Activated CD8-positive, alpha-beta memory T cell treated with anti-CD3 and anti-CD28 coated beads, Interleukin-2, amount 10 ng/mL, durations not matched to agents 7 days and 5 days (primary cell): ENCODE results near the gene OR1S1. TPM values are rescaled to one million over a fixed set of nuclear protein-coding genes. Genes with fewer than 3 reads are reported as not detected.
"Not testable (repeated sequence)": the region's sequence is repeated elsewhere in the genome, so short reads cannot be mapped to it uniquely, and the experiment has no call there.

Source experiments
- ATAC-seq: fragments of 150-1000 bp; cut with Tn5 transposase; one replicate; pipeline ENCODE4 v1.10.0; 2021; ENCODE audit warnings: moderate library complexity
- CTCF ChIA-PET: fragments of 350-600 bp; sonication (Branson Sonifier 250); formaldehyde crosslinking; loops from one replicate; lab custom pipeline; 2021; ENCODE audit warnings: antibody characterized with exemption; lab: Charles Lee
- DNase-seq: peaks from one replicate; pipeline ENCODE4 v3.0.0-alpha.2; 2020
- H3K27ac Mint-ChIP-seq: one replicate; pipeline ENCODE4 v1.8.0; 2021; ENCODE audit warnings: mild to moderate bottlenecking, mixed read lengths
- H3K27me3 Mint-ChIP-seq: one replicate; pipeline ENCODE4 v1.8.0; 2021; ENCODE audit warnings: mixed read lengths
- H3K36me3 Mint-ChIP-seq: one replicate; pipeline ENCODE4 v1.8.0; 2021; ENCODE audit warnings: mild to moderate bottlenecking, mixed read lengths
- H3K4me1 Mint-ChIP-seq: one replicate; pipeline ENCODE4 v1.8.0; 2021; ENCODE audit warnings: mixed read lengths
- H3K4me3 Mint-ChIP-seq: one replicate; pipeline ENCODE4 v1.8.0; 2021; ENCODE audit warnings: mild to moderate bottlenecking, moderate library complexity, mixed read lengths
- H3K9me3 Mint-ChIP-seq: one replicate; pipeline ENCODE4 v1.8.0; 2022; ENCODE audit warnings: low read depth, mixed read lengths
- total RNA-seq, 2 experiments: library from RNA; stranded (reverse); gene quantifications; one replicate each; pipeline ENCODE4 v1.2.3, GENCODE V29; 2021

The OR1S1 gene
- not detected for total RNA-seq

DNA sequence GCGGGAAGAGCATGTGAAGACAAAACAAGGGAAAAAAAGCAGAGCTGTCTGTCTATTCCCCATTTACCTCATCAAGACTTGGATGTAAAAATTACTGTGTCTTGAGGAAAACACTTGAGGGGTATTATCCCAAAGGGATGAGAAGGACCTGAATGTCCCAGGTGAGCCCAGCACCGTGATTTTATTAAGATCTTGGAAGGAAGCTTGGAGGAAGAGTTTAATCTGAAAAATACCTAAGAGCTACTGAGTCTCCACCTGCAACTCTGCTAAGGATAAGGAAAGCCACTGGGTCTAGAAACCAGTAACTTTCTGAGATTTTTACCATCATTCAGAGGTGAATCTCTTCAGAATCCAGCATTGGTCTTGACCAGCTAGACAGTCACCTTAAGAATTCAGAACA lies at the start of gene OR1S1:
OR1S1 (plus strand) TSS at position 301 of the 400 bp plus-strand sequence.
- H3K9me3 Mint-ChIP-seq, ATAC-seq, DNase-seq, H3K4me1 Mint-ChIP-seq, H3K27me3 Mint-ChIP-seq, H3K36me3 Mint-ChIP-seq, H3K4me3 Mint-ChIP-seq, CTCF ChIA-PET, H3K27ac Mint-ChIP-seq: not testable (repeated sequence)

DNA sequence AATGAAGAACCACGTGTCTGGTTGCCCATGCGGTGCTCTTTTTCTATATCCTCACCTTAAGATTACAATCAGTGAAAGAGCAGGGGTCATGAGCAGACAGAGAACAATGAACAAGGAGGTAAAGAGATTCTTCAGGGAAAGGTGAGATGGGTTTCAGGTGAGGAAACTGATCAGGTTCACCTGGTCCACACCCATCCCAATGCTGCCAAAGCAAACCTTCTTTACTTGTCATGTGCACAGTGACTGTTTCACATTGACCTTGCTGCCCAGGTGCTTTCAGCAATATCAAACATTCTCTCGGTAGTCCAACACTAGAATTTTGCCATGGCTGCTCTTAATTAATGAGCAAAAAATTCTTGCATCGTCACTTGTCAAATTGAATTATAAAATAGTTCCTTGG lies 48.1 kb upstream of the OR1S1 start:
- Mint-ChIP-seq H3K9me3 (no peaks in the 10 kb centered on the region), H3K27me3 (peaks cover under 1% of the 10 kb centered on the region), H3K4me1 (no peaks in the 10 kb centered on the region), H3K27ac (no peak overlapping the region), H3K36me3 (no peaks in the 10 kb centered on the region), H3K4me3 (no peak overlapping the region)
- no peak for ATAC-seq
- DNase-seq, result no peak
- CTCF ChIA-PET, result no interaction called here

GRCh38 chr11:58164990-58165389 lies 47.5 kb upstream of the OR1S1 start:
- no peak for ATAC-seq
- DNase-seq, result no peak
- CTCF ChIA-PET, result no interaction called here
- no peaks in the 10 kb centered on the region for H3K9me3 Mint-ChIP-seq
- H3K27ac Mint-ChIP-seq, result no peak overlapping the region
- H3K4me1 Mint-ChIP-seq, result no peaks in the 10 kb centered on the region
- no peak overlapping the region for H3K4me3 Mint-ChIP-seq
- H3K36me3 Mint-ChIP-seq, result no peaks in the 10 kb centered on the region
- peaks cover 3% of the 10 kb centered on the region for H3K27me3 Mint-ChIP-seq

GRCh38 chr11:58165504-58166106 lies 46.9 kb upstream of the OR1S1 start:
- no peak overlapping the region for H3K27ac Mint-ChIP-seq

GRCh38 chr11:58177409-58178054 lies 35.0 kb upstream of the OR1S1 start:
- no peaks in the 10 kb centered on the region for H3K4me1 Mint-ChIP-seq
- no peak overlapping the region for H3K4me3 Mint-ChIP-seq
- CTCF ChIA-PET, result no interaction called here
- ATAC-seq, result no peak
- peaks cover 3% of the 10 kb centered on the region for H3K27me3 Mint-ChIP-seq
- DNase-seq, result no peak
- no peaks in the 10 kb centered on the region for H3K36me3 Mint-ChIP-seq
- H3K9me3 Mint-ChIP-seq, result no peaks in the 10 kb centered on the region
- no peak overlapping the region for H3K27ac Mint-ChIP-seq

More at GRCh38 chr11:58165504-58166106, 46.9 kb upstream of the OR1S1 start:
- Mint-ChIP-seq H3K27me3 (peaks cover 3% of the 10 kb centered on the region), H3K4me3 (no peak overlapping the region), H3K4me1 (no peaks in the 10 kb centered on the region), H3K36me3 (no peaks in the 10 kb centered on the region), H3K9me3 (no peaks in the 10 kb centered on the region)
- CTCF ChIA-PET, result no interaction called here
- ATAC-seq (no peak), DNase-seq (no peak)

GRCh38 chr11:58178444-58178843 lies 34.1 kb upstream of the OR1S1 start:
- no peaks in the 10 kb centered on the region for H3K9me3 Mint-ChIP-seq
- CTCF ChIA-PET, result no interaction called here
- ATAC-seq (no peak), DNase-seq (no peak)
- no peaks in the 10 kb centered on the region for H3K36me3 Mint-ChIP-seq
- no peak overlapping the region for H3K4me3 Mint-ChIP-seq
- H3K27me3 Mint-ChIP-seq, result peaks cover 3% of the 10 kb centered on the region
- no peak overlapping the region for H3K27ac Mint-ChIP-seq
- H3K4me1 Mint-ChIP-seq, result no peaks in the 10 kb centered on the region

GRCh38 chr11:58179648-58180047 lies 32.9 kb upstream of the OR1S1 start:
- no peaks in the 10 kb centered on the region for H3K4me1 Mint-ChIP-seq
- H3K27ac Mint-ChIP-seq, result no peak overlapping the region
- no peak overlapping the region for H3K4me3 Mint-ChIP-seq
- H3K9me3 Mint-ChIP-seq, result no peaks in the 10 kb centered on the region
- no peak for ATAC-seq
- no peak for DNase-seq
- CTCF ChIA-PET, result no interaction called here
- no peaks in the 10 kb centered on the region for H3K36me3 Mint-ChIP-seq
- peaks cover 3% of the 10 kb centered on the region for H3K27me3 Mint-ChIP-seq

DNA sequence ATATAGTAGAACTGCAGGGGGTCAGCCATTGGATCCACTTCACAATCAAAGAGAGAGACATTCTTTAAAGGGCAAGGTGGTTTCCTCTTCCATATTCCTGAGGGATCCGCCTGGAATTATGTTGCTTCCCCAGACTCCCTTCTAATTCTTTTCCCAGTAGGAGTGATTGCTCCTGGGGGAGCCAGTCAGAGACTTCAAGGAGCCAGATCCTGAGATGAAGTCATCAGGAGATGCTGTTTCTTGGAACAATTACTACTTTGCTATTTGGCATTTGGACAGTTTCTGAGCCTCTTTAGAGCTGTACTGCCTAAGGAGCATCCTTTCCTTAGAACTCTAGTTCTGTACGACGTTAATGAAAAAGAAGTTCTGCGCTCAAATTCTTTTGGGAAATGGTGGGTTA lies 25.6 kb upstream of the OR1S1 start:
- ATAC-seq (no peak), DNase-seq (no peak)
- no peaks in the 10 kb centered on the region for H3K36me3 Mint-ChIP-seq

DNA sequence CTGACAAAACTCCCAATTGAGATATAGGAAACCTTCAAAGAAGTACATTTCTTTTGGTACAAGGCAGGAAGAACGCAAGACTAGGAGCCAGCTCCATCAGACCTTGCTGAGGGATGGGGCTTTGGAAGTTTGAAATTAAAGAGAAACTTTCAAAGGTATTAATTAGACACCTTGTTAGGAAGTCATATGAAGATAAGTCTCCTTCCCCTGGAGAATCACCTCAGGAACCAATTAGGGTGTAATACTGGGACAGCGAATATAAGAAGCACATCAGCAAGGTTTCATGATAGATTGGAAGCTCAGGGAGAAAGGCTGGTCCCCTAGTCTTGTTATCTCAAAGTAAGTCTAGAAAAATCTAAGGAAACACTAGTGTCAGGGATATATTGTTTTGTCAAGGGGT lies 23.8 kb upstream of the OR1S1 start, which contains the start of gene OR9Q2:
OR9Q2 (plus strand) TSS at position 301 of the 400 bp plus-strand sequence. CDS start 1,421 bp downstream, outside the sequence.
- Mint-ChIP-seq H3K27ac (no peak within 1 kb of the TSS), H3K4me3 (no peak within 1 kb of the TSS), H3K36me3 (no peaks in the 10 kb centered on the region), H3K27me3 (no peaks in the 10 kb centered on the region), H3K9me3 (no peaks in the 10 kb centered on the region), H3K4me1 (no peaks in the 10 kb centered on the region)
- CTCF ChIA-PET, result no interaction called here
- no peak for DNase-seq
- ATAC-seq, result no peak

More for the DNA sequence above, 25.6 kb upstream of the OR1S1 start:
- CTCF ChIA-PET, result no interaction called here
- Mint-ChIP-seq H3K27me3 (peaks cover 2% of the 10 kb centered on the region), H3K27ac (no peak overlapping the region), H3K9me3 (no peaks in the 10 kb centered on the region), H3K4me1 (no peaks in the 10 kb centered on the region), H3K4me3 (no peak overlapping the region)

GRCh38 chr11:58192229-58192628 lies 20.3 kb upstream of the OR1S1 start:
- H3K36me3 Mint-ChIP-seq, result no peaks in the 10 kb centered on the region
- DNase-seq, result no peak
- no peak overlapping the region for H3K27ac Mint-ChIP-seq
- ATAC-seq, result no peak
- no peaks in the 10 kb centered on the region for H3K27me3 Mint-ChIP-seq
- no peak overlapping the region for H3K4me3 Mint-ChIP-seq
- no peaks in the 10 kb centered on the region for H3K4me1 Mint-ChIP-seq
- H3K9me3 Mint-ChIP-seq, result no peaks in the 10 kb centered on the region
- CTCF ChIA-PET, result no interaction called here

DNA sequence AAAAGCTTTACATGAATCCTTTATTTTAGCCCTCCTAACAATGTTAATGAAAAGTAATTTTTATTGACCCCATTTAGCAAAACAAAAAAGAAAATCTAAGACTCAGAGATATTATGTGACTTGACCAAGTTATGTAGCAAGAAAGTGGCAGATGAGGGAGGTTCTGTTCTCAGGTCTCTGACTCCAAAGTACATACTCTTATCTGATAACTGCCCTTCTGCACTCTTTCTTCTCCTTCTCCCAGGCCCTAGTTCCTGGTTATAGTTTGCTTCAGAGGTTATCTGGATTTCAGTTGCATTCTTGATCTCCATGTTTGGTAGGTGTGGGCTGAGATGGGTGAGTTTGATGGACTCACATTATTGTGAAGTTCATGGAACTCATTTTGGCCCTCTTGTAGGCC lies 19.1 kb upstream of the OR1S1 start:
- no peaks in the 10 kb centered on the region for H3K9me3 Mint-ChIP-seq
- H3K4me3 Mint-ChIP-seq, result no peak overlapping the region
- DNase-seq (no peak), ATAC-seq (no peak)
- H3K27me3 Mint-ChIP-seq, result no peaks in the 10 kb centered on the region
- no peak overlapping the region for H3K27ac Mint-ChIP-seq
- CTCF ChIA-PET, result no interaction called here
- no peaks in the 10 kb centered on the region for H3K36me3 Mint-ChIP-seq
- no peaks in the 10 kb centered on the region for H3K4me1 Mint-ChIP-seq

GRCh38 chr11:58195939-58196338 lies 16.6 kb upstream of the OR1S1 start:
- no peaks in the 10 kb centered on the region for H3K27me3 Mint-ChIP-seq
- no peaks in the 10 kb centered on the region for H3K36me3 Mint-ChIP-seq
- no peak for ATAC-seq
- no peak overlapping the region for H3K27ac Mint-ChIP-seq
- CTCF ChIA-PET, result no interaction called here
- no peak overlapping the region for H3K4me3 Mint-ChIP-seq
- no peak for DNase-seq
- no peaks in the 10 kb centered on the region for H3K4me1 Mint-ChIP-seq
- no peaks in the 10 kb centered on the region for H3K9me3 Mint-ChIP-seq

- ATAC-seq, result no peak
- Mint-ChIP-seq H3K4me3 (no peak overlapping the region), H3K27me3 (peaks cover 3% of the 10 kb centered on the region), H3K27ac (no peak overlapping the region), H3K9me3 (no peaks in the 10 kb centered on the region), H3K4me1 (no peaks in the 10 kb centered on the region), H3K36me3 (no peaks in the 10 kb centered on the region)
- DNase-seq, result no peak
- CTCF ChIA-PET, result no interaction called here
Measured at GRCh38 chr11:58199271-58199670, 13.2 kb upstream of the OR1S1 start.

DNA sequence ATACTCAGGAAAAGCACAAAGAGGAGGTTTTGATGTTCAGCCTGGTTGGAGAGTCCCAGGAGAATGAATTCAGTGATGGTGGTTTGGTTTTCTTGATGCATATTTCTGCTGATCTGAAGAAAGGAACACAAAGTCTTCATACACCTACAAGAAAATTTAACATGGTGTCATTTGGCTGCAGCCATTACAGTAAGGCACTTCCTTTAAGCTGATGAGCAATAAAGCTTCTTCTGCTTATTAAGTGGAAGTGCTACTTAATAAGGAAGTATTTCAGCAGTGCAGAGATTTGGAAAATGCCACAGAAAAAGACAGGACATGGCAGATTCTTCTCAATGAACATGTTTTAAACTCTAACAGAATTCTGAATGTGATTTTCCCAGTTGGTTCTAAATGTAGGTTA lies 8.5 kb upstream of the OR1S1 start, which contains the start of gene OR1S2:
OR1S2 (minus strand) TSS at position 101 of the 400 bp plus-strand sequence; CDS start at position 101, 0 bp downstream.
- Mint-ChIP-seq H3K27me3 (peaks cover 7% of the 10 kb centered on the region), H3K36me3 (no peaks in the 10 kb centered on the region), H3K27ac (no peak within 1 kb of the TSS), H3K4me3 (no peak within 1 kb of the TSS), H3K9me3 (no peaks in the 10 kb centered on the region), H3K4me1 (no peaks in the 10 kb centered on the region)
- DNase-seq (no peak), ATAC-seq (no peak)
- CTCF ChIA-PET, result no interaction called here
